Measurements from ENCODE around the gene FALEC.

Gene FALEC

DNA sequence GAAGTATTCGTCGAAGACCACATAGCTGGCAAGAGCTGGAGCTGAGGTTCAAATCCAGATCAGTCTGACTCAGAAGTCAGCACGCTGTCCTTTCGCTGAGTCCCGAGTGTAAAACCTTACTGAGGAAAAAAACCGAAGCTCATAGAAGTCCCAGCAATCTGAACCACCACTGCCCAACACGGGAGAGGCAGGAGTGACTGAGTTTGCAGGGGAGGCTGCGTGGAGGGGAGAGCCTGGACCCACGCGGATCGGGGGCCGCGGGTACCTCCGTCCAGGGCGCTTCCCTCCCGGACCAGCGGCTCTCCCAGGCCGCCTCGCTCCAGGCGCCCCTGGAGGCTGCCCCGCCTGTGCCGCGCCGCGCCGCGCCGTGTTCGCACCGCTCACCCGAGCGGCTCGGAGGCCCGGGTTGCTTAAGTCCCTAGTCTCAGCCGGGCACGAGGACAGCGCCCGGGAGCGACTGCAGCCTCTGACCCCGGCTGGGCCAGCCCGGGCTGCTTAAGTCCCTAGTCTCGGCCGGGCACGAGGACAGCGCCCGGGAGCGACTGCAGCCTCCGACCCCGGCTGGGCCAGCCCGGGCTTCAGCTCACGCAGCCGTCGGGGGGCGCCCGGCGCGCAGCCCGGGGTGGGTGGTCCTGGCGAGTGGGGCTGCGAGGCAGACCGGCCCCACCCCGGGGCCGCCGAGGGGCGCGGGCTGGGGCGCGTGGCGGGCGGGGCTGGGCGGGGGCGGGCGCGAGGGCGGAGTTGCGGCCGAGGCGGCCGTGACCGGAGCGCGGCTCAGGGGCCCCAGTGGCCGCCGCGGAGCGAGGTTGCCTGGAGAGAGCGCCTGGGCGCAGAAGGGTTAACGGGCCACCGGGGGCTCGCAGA lies 33.3 kb downstream of the FALEC start, which contains the start of gene ADAMTSL4:
Gene ADAMTSL4, plus strand, starts transcription at position 777 of the 864 bp plus-strand sequence. CDS start 2,881 bp downstream, outside the sequence.
- peak; percentile 83 for ATAC-seq
- TF ChIP-seq ZNF565 (CRISPR knock-in tag; conservative IDR thresholded peaks at IDR 0.05; ENCODE audit: low read depth) (no peak), ZFP3 (CRISPR knock-in tag; IDR thresholded peaks at IDR 0.05) (peak; percentile 18; the same call in 1 of the 2 replicates)

DNA sequence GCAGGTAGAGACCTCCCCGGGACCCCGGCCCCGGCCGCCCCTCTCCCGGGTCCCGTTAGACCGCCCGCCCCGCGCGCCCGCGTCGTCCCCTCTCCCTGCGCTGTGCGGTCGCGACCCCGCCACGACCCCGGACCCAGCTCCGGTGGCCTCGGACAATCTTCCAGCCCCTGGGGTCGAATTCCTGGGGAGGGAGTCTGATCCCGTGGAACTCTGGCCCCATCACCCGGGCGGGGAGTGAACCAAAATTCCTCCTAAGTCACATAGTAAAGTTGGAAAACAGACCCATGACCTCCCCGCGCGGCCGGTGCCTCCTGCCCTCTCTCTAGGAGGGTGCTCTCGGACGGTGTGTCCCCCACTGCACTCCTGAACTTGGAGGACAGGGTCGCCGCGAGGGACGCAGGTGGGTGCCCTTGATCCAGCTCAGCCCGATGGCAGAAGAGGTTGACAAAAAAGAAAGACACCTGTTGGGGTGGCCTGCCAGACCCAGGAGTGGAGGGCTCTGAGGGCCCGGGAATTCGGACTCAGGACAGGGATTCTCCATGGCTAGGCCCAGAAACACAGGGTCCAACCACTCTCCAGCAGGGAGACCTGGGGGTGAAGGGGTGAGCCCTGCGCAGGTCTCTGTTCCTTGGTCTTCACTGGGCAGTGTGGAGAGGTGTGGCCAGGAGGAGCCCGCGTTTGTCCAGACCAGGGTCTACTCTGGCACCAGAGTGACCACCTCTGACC lies 34.1 kb downstream of the FALEC start:
- 0 out of 3 replicates have a peak, but pooled peaks have one; percentile 1 for ATAC-seq
- TF ChIP-seq ESRRG (CRISPR knock-in tag; IDR thresholded peaks at IDR 0.05) (no peak), ISL1 (CRISPR knock-in tag; IDR thresholded peaks at IDR 0.05) (no peak), GLIS3 (CRISPR knock-in tag; IDR thresholded peaks at IDR 0.05) (no peak)

DNA sequence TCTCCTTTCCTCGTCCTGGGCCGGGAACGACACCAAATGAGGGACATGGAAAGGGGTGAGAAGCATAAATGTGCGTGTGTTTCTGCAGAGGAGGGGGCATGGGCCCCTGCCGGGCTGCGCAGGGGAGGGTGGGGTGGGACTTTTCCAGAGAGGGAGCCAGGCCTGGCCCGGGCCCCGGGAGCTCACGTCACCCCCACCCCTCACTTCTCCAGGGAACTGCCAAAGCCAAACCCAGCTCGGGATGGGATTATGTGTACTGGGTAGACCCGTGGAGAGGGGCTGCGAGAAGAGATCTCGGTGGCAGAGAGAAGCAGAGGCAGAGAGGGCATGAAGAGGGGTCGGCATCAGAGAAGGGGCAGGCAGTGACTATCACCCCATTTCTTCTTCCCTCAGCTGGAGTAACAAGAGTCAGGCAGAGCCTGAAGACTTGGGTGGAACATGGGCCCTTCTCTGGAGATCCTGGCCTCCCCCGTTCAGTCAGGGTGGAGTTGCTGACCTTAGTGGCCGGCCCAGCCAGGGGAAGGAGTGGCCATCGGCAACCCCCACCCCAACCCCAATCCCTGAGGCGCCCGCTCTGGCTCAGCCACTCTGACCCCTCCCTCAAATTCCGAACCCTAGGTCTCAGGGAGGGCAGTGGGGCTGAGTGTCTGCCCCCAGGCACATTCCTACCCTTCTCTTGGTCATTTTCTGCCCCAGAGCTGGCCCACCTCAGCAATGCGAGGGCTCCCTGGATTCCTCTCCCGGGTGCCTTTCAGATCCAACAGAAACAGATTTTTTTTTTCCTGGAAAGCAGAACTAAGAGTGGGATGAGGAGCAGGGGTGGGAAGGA lies 34.9 kb downstream of the FALEC start:
- ATAC-seq = no peak
- no peak for TF ChIP-seq SNAI2 (CRISPR knock-in tag; IDR thresholded peaks at IDR 0.05)
- no peak for TF ChIP-seq PPARA (CRISPR knock-in tag; IDR thresholded peaks at IDR 0.05; ENCODE audit: borderline replicate concordance)
- no peak for TF ChIP-seq ZFP30 (CRISPR knock-in tag; IDR thresholded peaks at IDR 0.05)
- TF ChIP-seq RARB (CRISPR knock-in tag; IDR thresholded peaks at IDR 0.05) = no peak
- TF ChIP-seq ZNF8 (CRISPR knock-in tag; IDR thresholded peaks at IDR 0.05) = no peak
- TF ChIP-seq, protein P1, sequence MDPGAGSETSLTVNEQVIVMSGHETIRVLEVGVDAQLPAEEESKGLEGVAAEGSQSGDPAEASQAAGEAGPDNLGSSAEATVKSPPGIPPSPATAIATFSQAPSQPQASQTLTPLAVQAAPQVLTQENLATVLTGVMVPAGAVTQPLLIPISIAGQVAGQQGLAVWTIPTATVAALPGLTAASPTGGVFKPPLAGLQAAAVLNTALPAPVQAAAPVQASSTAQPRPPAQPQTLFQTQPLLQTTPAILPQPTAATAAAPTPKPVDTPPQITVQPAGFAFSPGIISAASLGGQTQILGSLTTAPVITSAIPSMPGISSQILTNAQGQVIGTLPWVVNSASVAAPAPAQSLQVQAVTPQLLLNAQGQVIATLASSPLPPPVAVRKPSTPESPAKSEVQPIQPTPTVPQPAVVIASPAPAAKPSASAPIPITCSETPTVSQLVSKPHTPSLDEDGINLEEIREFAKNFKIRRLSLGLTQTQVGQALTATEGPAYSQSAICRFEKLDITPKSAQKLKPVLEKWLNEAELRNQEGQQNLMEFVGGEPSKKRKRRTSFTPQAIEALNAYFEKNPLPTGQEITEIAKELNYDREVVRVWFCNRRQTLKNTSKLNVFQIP (CRISPR knock-in tag; IDR thresholded peaks at IDR 0.05; ENCODE audit: borderline replicate concordance, low read depth) = no peak
- TF ChIP-seq, protein P2, sequence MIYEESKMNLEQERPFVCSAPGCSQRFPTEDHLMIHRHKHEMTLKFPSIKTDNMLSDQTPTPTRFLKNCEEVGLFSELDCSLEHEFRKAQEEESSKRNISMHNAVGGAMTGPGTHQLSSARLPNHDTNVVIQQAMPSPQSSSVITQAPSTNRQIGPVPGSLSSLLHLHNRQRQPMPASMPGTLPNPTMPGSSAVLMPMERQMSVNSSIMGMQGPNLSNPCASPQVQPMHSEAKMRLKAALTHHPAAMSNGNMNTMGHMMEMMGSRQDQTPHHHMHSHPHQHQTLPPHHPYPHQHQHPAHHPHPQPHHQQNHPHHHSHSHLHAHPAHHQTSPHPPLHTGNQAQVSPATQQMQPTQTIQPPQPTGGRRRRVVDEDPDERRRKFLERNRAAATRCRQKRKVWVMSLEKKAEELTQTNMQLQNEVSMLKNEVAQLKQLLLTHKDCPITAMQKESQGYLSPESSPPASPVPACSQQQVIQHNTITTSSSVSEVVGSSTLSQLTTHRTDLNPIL (CRISPR knock-in tag; IDR thresholded peaks at IDR 0.05; ENCODE audit: low read depth) = no peak
- TF ChIP-seq, protein P3, sequence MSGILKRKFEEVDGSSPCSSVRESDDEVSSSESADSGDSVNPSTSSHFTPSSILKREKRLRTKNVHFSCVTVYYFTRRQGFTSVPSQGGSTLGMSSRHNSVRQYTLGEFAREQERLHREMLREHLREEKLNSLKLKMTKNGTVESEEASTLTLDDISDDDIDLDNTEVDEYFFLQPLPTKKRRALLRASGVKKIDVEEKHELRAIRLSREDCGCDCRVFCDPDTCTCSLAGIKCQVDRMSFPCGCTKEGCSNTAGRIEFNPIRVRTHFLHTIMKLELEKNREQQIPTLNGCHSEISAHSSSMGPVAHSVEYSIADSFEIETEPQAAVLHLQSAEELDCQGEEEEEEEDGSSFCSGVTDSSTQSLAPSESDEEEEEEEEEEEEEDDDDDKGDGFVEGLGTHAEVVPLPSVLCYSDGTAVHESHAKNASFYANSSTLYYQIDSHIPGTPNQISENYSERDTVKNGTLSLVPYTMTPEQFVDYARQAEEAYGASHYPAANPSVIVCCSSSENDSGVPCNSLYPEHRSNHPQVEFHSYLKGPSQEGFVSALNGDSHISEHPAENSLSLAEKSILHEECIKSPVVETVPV (CRISPR knock-in tag; IDR thresholded peaks at IDR 0.05) = no peak
- TF ChIP-seq ARNTL (CRISPR knock-in tag; IDR thresholded peaks at IDR 0.05; ENCODE audit: borderline replicate concordance, low read depth) = no peak

DNA sequence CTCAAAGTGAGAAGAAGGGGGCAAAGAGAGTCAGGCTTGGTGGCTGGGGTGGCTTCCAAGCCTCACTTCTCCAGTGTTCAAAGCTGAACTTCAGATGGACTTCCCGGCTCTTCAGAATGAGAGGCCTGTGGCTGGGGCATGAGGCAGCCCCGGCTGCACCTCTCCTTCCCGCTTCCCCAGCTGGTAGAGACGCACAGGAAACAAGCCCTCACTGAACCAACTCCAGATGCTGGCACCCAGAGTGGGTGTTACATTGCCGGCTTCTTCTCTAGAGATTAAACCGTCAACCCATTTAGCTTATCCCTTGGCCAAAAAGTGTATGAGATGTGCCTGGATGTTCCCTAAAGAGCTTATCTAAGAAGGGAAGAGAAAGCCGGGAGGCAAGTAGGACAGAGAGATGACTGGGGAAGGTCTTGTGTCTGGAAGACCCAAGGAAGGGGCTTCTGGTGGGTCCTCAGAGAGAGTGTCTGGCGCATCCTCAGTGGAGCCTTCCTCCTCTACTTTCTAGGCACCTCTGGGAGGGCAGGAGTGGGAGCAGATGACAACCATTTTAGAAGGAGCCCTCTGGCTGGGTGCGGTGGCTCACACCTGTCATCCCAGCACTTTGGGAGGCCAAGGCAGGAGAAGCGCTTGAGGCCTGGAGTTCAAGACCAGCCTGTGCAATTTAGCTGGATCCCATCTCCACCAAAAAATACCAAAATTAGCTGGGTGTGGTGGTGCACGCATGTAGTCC lies 35.7 kb downstream of the FALEC start:
- no peak for ATAC-seq
- TF ChIP-seq, protein P2 (CRISPR knock-in tag; IDR thresholded peaks at IDR 0.05; ENCODE audit: low read depth) = no peak
- TF ChIP-seq RARB (CRISPR knock-in tag; IDR thresholded peaks at IDR 0.05) (no peak), ISL1 (CRISPR knock-in tag; IDR thresholded peaks at IDR 0.05) (no peak), ZFP30 (CRISPR knock-in tag; IDR thresholded peaks at IDR 0.05) (no peak), ZNF565 (CRISPR knock-in tag; conservative IDR thresholded peaks at IDR 0.05; ENCODE audit: low read depth) (no peak)
- TF ChIP-seq, protein P4, sequence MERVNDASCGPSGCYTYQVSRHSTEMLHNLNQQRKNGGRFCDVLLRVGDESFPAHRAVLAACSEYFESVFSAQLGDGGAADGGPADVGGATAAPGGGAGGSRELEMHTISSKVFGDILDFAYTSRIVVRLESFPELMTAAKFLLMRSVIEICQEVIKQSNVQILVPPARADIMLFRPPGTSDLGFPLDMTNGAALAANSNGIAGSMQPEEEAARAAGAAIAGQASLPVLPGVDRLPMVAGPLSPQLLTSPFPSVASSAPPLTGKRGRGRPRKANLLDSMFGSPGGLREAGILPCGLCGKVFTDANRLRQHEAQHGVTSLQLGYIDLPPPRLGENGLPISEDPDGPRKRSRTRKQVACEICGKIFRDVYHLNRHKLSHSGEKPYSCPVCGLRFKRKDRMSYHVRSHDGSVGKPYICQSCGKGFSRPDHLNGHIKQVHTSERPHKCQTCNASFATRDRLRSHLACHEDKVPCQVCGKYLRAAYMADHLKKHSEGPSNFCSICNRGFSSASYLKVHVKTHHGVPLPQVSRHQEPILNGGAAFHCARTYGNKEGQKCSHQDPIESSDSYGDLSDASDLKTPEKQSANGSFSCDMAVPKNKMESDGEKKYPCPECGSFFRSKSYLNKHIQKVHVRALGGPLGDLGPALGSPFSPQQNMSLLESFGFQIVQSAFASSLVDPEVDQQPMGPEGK (CRISPR knock-in tag; IDR thresholded peaks at IDR 0.05; ENCODE audit: borderline replicate concordance) = no peak
